ENCODE measurements around the gene ATF4.

DNA sequence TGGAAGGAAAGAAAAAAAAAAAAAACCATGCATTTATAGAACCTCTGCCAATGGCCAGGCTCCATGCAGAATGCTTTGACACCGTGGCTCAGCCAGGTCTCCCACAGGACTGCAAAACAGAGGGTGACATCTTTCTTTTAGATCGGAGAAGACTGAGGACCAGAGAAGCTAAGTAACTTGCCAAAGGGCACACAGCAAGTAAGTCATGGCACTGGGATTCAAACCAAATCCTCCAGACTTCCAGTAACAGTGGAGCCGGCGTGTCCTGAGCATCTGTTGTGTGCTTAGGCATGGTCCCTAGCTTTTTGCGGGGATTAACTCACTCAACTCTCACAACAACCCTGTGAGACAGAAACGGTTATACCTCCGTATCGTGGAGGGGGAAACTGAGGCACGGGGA is 42.8 kb upstream of the ATF4 start:
- TF ChIP-seq EZH2phosphoT487 (conservative IDR thresholded peaks at IDR 0.05; ENCODE audit: low read length) (no peak), CTCF (IDR thresholded peaks at IDR 0.05; ENCODE audit: insufficient read depth, low read length, poor library complexity, severe bottlenecking) (no peak)

Data from SU-DHL-6 (cell line).